B cell (primary cell): ENCODE measurements around the gene BRINP2. TPM values are rescaled to one million over a fixed set of nuclear protein-coding genes. Genes with fewer than 3 reads are reported as not detected.

Experiments
- ATAC-seq: fragments of 200-7000 bp; cut with Tn5 transposase; one replicate; pipeline ENCODE4 v1.10.0; 2021; ENCODE audit warnings: low read depth, mild to moderate bottlenecking, moderate number of reproducible peaks, moderate library complexity
- CTCF ChIA-PET: fragments of 350-600 bp; sonication (Branson Sonifier 250); formaldehyde crosslinking; loops from one replicate; lab custom pipeline; 2021; ENCODE audit warnings: antibody characterized with exemption, inconsistent platforms; lab: Charles Lee
- POLR2A ChIA-PET: fragments of 350-600 bp; sonication (Branson Sonifier 250); formaldehyde crosslinking; loops from one replicate; lab custom pipeline; 2021; ENCODE audit warnings: antibody characterized with exemption; lab: Charles Lee
- DNase-seq: peaks from one replicate; pipeline ENCODE4 v3.0.0; 2013
- H2AFZ ChIP-seq: 2 replicates; pipeline ENCODE4 v1.6.1; 2012; ENCODE audit warnings: mild to moderate bottlenecking, low read depth, low read length; ENCODE audit not compliant: insufficient read depth, poor library complexity, severe bottlenecking
- H3K27ac ChIP-seq, 2 donors: 1 replicate in 1 of 2; 2 replicates in 1 of 2; pipeline ENCODE4 v1.5.1; 2012 to 2013; ENCODE audit warnings: low read length in 2 of 2, mild to moderate bottlenecking in 2 of 2, moderate library complexity in 1 of 2
- H3K27me3 ChIP-seq, 4 experiments: fragments of 200-600 bp in 1 of 4; sonication (generic) in 1 of 4; replicated peaks in 1 of 4; 1 replicate in 2 of 4; 2 replicates in 2 of 4; pipeline versions ENCODE4 v1.6.1 to v1.7.0; 2013 to 2016; ENCODE audit warnings: low read length in 3 of 4, mild to moderate bottlenecking in 2 of 4, mixed read lengths in 1 of 4, moderate library complexity in 1 of 4; ENCODE audit not compliant: insufficient read depth in 4 of 4, control insufficient read depth in 3 of 4; ENCODE audit errors: control extremely low read depth in 1 of 4
- H3K36me3 ChIP-seq, 2 experiments: replicated peaks in 1 of 2; 1 replicate in 1 of 2; 2 replicates in 1 of 2; pipeline versions ENCODE4 v1.6.1 to v1.7.1; 2013; ENCODE audit warnings: low read length in 1 of 2; ENCODE audit not compliant: insufficient read depth in 2 of 2, control insufficient read depth in 1 of 2; ENCODE audit errors: control extremely low read depth in 1 of 2, extremely low read depth in 1 of 2
- H3K4me1 ChIP-seq, 2 donors: fragments of 200-600 bp in 1 of 2; sonication (generic) in 1 of 2; 1 replicate in 1 of 2; 2 replicates in 1 of 2; pipeline versions ENCODE4 v1.5.1 to v1.6.1; 2013 to 2017; ENCODE audit warnings: low read length in 2 of 2; ENCODE audit not compliant: control insufficient read depth in 2 of 2, insufficient read depth in 2 of 2
- H3K4me2 ChIP-seq: replicated peaks from 2 replicates; pipeline ENCODE3; 2012; ENCODE audit warnings: mild to moderate bottlenecking, low read depth, low read length; ENCODE audit not compliant: poor library complexity, severe bottlenecking
- H3K4me3 ChIP-seq, 5 experiments: fragments of 200-600 bp in 1 of 5; sonication (generic) in 1 of 5; 1 replicate in 3 of 5; 2 replicates in 2 of 5; pipeline versions ENCODE4 v1.5.1 to v1.7.0; 2011 to 2016; ENCODE audit warnings: low read length in 4 of 5, mild to moderate bottlenecking in 4 of 5, low read depth in 2 of 5, control low read depth in 1 of 5, moderate library complexity in 1 of 5; ENCODE audit not compliant: insufficient read depth in 1 of 5; ENCODE audit errors: control extremely low read depth in 1 of 5, extremely low read depth in 1 of 5
- H3K79me2 ChIP-seq: fragments of 200-600 bp; sonication (generic); one replicate; pipeline ENCODE4 v1.6.0; 2016; ENCODE audit warnings: low read length; ENCODE audit not compliant: control insufficient read depth, insufficient read depth
- H3K9ac ChIP-seq: fragments of 200-600 bp; sonication (generic); 2 replicates; pipeline ENCODE4 v1.6.1; 2017; ENCODE audit warnings: mild to moderate bottlenecking, low read length, moderate library complexity
- H3K9me3 ChIP-seq, 3 donors: one replicate each; pipeline versions ENCODE4 v1.6.1 to v1.7.1; 2013; ENCODE audit warnings: low read length in 2 of 3; ENCODE audit not compliant: control insufficient read depth in 2 of 3, insufficient read depth in 1 of 3; ENCODE audit errors: control extremely low read depth in 1 of 3
- H4K20me1 ChIP-seq: 2 replicates; pipeline ENCODE4 v1.6.0; 2012; ENCODE audit warnings: mild to moderate bottlenecking, low read length; ENCODE audit not compliant: insufficient read depth, control insufficient read depth, poor library complexity, severe bottlenecking
- H3K27ac Mint-ChIP-seq: one replicate; pipeline ENCODE4 v1.8.0; 2021; ENCODE audit warnings: mixed read lengths
- H3K27me3 Mint-ChIP-seq: one replicate; pipeline ENCODE4 v1.8.0; 2021; ENCODE audit warnings: mixed read lengths
- H3K4me1 Mint-ChIP-seq: one replicate; pipeline ENCODE4 v1.8.0; 2021; ENCODE audit warnings: mixed read lengths
- H3K4me3 Mint-ChIP-seq: one replicate; pipeline ENCODE4 v1.8.0; 2021; ENCODE audit warnings: mixed read lengths
- H3K9me3 Mint-ChIP-seq: one replicate; pipeline ENCODE4 v1.8.0; 2022; ENCODE audit warnings: mixed read lengths; ENCODE audit not compliant: insufficient read depth
- CTCF ChIP-seq: fragments of 200-600 bp; IDR thresholded peaks from one replicate; pipeline ENCODE4 v1.8.0; 2022; ENCODE audit warnings: antibody characterized with exemption, mild to moderate bottlenecking
- EZH2 ChIP-seq: IDR thresholded peaks from 2 replicates; pipeline ENCODE4 v1.6.1; 2012; ENCODE audit warnings: borderline replicate concordance, low read depth, mild to moderate bottlenecking, moderate library complexity, low read length; ENCODE audit not compliant: insufficient read depth, poor library complexity, severe bottlenecking
- WGBS: methylation state at CpG from one replicate; pipeline ENCODE4 v1.1.5; 2013; ENCODE audit warnings: missing lambda C conversion rate; ENCODE audit not compliant: insufficient coverage; 5-methylcytosine and 5-hydroxymethylcytosine counted together
- intact Hi-C: fragments of 100-400 bp; cut with micrococcal nuclease; formaldehyde crosslinking; loops from one replicate; pipeline ENCODE4 v1.10.0; 2022
- polyA plus RNA-seq: library from polyadenylated mRNA; depleted of rRNA; stranded (reverse); fragments of >200 nt; gene quantifications from 2 replicates; pipeline ENCODE4 v1.2.3, GENCODE V29; 2012
- total RNA-seq, 2 donors: library from RNA; stranded (reverse); fragments of 120-200 nt in 1 of 2; gene quantifications; 1 replicate in 1 of 2; 2 replicates in 1 of 2; pipeline versions ENCODE4 v1.2.3 to v1.2.4, GENCODE V29; 2013 to 2022

BRINP2 gene
- total and polyA plus RNA-seq, 2 donors (not counting 1 experiment from before 2014, with no cell fraction given) = not detected

GRCh38 chr1:177122461-177123251 is 48.1 kb upstream of the BRINP2 start:
- H3K36me3 ChIP-seq = no peaks in the 10 kb centered on the region
- ATAC-seq (no peak), DNase-seq (no peak)
- H3K9me3 Mint-ChIP-seq = no peaks in the 10 kb centered on the region
- no peak overlapping the region for H3K27ac ChIP-seq
- no peaks in the 10 kb centered on the region for H4K20me1 ChIP-seq
- POLR2A ChIA-PET = no interaction called here
- no peak overlapping the region for H3K9ac ChIP-seq
- H3K79me2 ChIP-seq = no peaks in the 10 kb centered on the region
- H3K4me2 ChIP-seq = no peak overlapping the region
- no peak overlapping the region for H3K27ac Mint-ChIP-seq
- intact Hi-C loops = no loop called here
- H3K4me3 Mint-ChIP-seq = no peak overlapping the region
- peaks cover 0 to 5% (median 0%) of the 10 kb centered on the region in 3 donors for H3K9me3 ChIP-seq
- CTCF ChIA-PET = no interaction called here
- no peak overlapping the region for H3K4me3 ChIP-seq
- H3K27me3 ChIP-seq = peaks cover 0 to 3% (median 0%) of the 10 kb centered on the region in 4 experiments
- TF ChIP-seq EZH2 = no peak
- TF ChIP-seq CTCF = no peak
- peaks cover 8% of the 10 kb centered on the region for H3K4me1 Mint-ChIP-seq
- H2AFZ ChIP-seq = no peak overlapping the region
- peaks cover 13% of the 10 kb centered on the region for H3K27me3 Mint-ChIP-seq
- H3K4me1 ChIP-seq = peaks cover 0 to 4% of the 10 kb centered on the region in 2 donors
- 71% methylated on average over 10 of the region's 12 CpGs for WGBS

DNA sequence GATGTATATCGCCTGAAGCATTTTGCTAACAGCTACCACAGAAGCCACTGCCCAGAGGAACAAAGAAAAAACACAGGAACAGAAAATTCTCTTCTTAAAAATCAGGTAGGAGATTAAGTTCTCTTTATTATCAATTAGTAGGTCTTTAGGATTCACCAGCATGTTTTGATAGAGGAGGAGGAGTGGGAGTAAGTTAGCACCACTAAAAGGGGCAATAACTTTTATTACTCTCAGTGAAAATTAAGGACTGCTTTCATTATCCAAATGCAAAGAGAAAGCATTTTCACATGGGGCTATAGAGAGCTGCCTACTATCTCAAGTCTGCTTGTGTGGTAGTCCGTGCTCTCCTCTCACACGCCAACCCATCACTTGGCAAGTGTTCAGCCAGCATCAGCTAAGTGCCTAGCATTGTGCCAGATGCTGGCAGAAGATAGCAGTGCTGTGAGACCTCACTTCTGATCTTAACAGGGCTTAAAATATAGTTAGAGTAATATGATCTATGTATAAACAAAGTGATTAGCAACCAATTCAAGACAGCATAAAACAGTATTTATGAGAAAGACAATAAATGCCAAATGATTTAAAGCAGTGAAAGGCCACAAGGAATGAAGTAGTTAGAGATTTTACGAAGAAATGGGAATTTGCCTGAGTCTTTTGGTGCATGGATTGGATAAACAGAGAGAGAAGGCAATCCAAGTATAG is 46.0 kb upstream of the BRINP2 start:
- Mint-ChIP-seq H3K27me3 (peaks cover 13% of the 10 kb centered on the region), H3K4me3 (no peak overlapping the region), H3K4me1 (peaks cover 8% of the 10 kb centered on the region), H3K27ac (no peak overlapping the region), H3K9me3 (no peaks in the 10 kb centered on the region)
- Histone ChIP-seq H3K4me2 (no peak overlapping the region), H3K4me3 (no peak overlapping the region), H3K27ac (no peak overlapping the region), H4K20me1 (no peaks in the 10 kb centered on the region), H3K9me3 (peaks cover 0 to 5% (median 0%) of the 10 kb centered on the region in 3 donors), H3K9ac (no peak overlapping the region), H3K4me1 (peaks cover 0 to 4% of the 10 kb centered on the region in 2 donors), H3K27me3 (peaks cover 0 to 3% (median 0%) of the 10 kb centered on the region in 4 experiments), H3K79me2 (no peaks in the 10 kb centered on the region), H2AFZ (no peak overlapping the region), H3K36me3 (no peaks in the 10 kb centered on the region)
- WGBS = 94% methylated on average over 3 of the region's 4 CpGs
- intact Hi-C loops = no loop called here
- ATAC-seq (no peak), DNase-seq (no peak)
- no peak for TF ChIP-seq CTCF
- no peak for TF ChIP-seq EZH2
- ChIA-PET CTCF (no interaction called here), POLR2A (no interaction called here)
